PC-9 (cell line): ENCODE data around the gene GPC5. TPM values are rescaled to one million over a fixed set of nuclear protein-coding genes. Genes with fewer than 3 reads are reported as not detected.

ENCODE experiments used
- BruUV-seq: library from RNA; stranded (reverse); fragments of 400-500 nt; replicated peaks from 2 replicates; lab custom pipeline; 2021; lab: Mats Ljungman, UMichigan
- CTCF ChIA-PET: fragments of 300-600 bp; sonication (Branson Sonifier 250); formaldehyde crosslinking; loops from one replicate; lab custom pipeline; 2022; ENCODE audit warnings: antibody characterized with exemption; lab: Charles Lee
- POLR2A ChIA-PET: fragments of 300-600 bp; sonication (Branson Sonifier 250); formaldehyde crosslinking; loops from one replicate; lab custom pipeline; 2022; ENCODE audit warnings: antibody characterized with exemption; ENCODE audit not compliant: unreplicated experiment; lab: Charles Lee
- DNase-seq, 2 experiments: peaks; one replicate each; pipeline versions ENCODE4 v3.0.0 to v3.0.0-alpha.2; 2015 to 2022; ENCODE audit warnings: mixed read lengths in 1 of 2
- H2AFZ ChIP-seq: fragments of 200-600 bp; sonication (generic); 2 replicates; pipeline ENCODE4 v1.8.1; 2017; ENCODE audit warnings: antibody characterized with exemption
- H3F3A ChIP-seq: fragments of 200-600 bp; sonication (generic); 2 replicates; pipeline ENCODE4 v1.8.1; 2017; ENCODE audit warnings: antibody characterized with exemption, mild to moderate bottlenecking, low read depth; ENCODE audit not compliant: insufficient read depth
- H3K27ac ChIP-seq: fragments of 200-600 bp; sonication (generic); 2 replicates; pipeline ENCODE4 v1.6.1; 2016; ENCODE audit warnings: mixed run types
- H3K27me3 ChIP-seq: fragments of 200-600 bp; sonication (generic); 2 replicates; pipeline ENCODE4 v1.6.1; 2016; ENCODE audit warnings: low read depth, mixed run types; ENCODE audit not compliant: insufficient read depth
- H3K36me3 ChIP-seq: fragments of 200-600 bp; sonication (generic); 2 replicates; pipeline ENCODE4 v1.6.1; 2016; ENCODE audit warnings: low read depth, mixed run types
- H3K4me1 ChIP-seq: fragments of 200-600 bp; sonication (generic); replicated peaks from 2 replicates; pipeline ENCODE4 v1.6.1; 2016; ENCODE audit warnings: mixed run types; ENCODE audit not compliant: insufficient read depth
- H3K4me2 ChIP-seq: fragments of 200-600 bp; sonication (generic); 2 replicates; pipeline ENCODE4 v1.6.1; 2017; ENCODE audit warnings: mixed run types
- H3K4me3 ChIP-seq: fragments of 200-600 bp; sonication (generic); 2 replicates; pipeline ENCODE4 v1.6.1; 2016; ENCODE audit warnings: mixed run types
- H3K79me2 ChIP-seq: fragments of 200-600 bp; sonication (generic); 2 replicates; pipeline ENCODE4 v1.6.1; 2017; ENCODE audit warnings: low read depth, mixed run types
- H3K9me2 ChIP-seq: fragments of 200-600 bp; sonication (generic); 2 replicates; pipeline ENCODE4 v1.8.1; 2017; ENCODE audit warnings: mild to moderate bottlenecking; ENCODE audit not compliant: insufficient read depth
- H3K9me3 ChIP-seq: fragments of 200-600 bp; sonication (generic); 2 replicates; pipeline ENCODE4 v1.8.1; 2016; ENCODE audit warnings: low read depth; ENCODE audit not compliant: insufficient read depth
- H4K20me1 ChIP-seq: fragments of 200-600 bp; sonication (generic); 2 replicates; pipeline ENCODE4 v1.8.1; 2017; ENCODE audit not compliant: insufficient read depth
- EZH2 ChIP-seq: fragments of 200-600 bp; sonication (generic); IDR thresholded peaks from 2 replicates; pipeline ENCODE4 v1.8.0; 2017; ENCODE audit warnings: antibody characterized with exemption, low read depth
- intact Hi-C: fragments of 100-400 bp; cut with micrococcal nuclease; formaldehyde crosslinking; loops from one replicate; pipeline ENCODE4 v1.10.0; 2022; ENCODE audit not compliant: unreplicated experiment
- total RNA-seq: library from RNA; stranded (reverse); gene quantifications from 2 replicates; pipeline ENCODE4 v1.2.3, GENCODE V29; 2021
- TF ChIP-seq, protein P1 (sequence below): fragments of 200-600 bp; sonication (generic); conservative IDR thresholded peaks from 2 replicates; pipeline ENCODE4 v1.6.1; 2017; ENCODE audit warnings: mixed run types, antibody characterized with exemption, mild to moderate bottlenecking, moderate library complexity

The GPC5 gene
- total RNA-seq, 1 experiment from 2014 or later = not detected

DNA sequence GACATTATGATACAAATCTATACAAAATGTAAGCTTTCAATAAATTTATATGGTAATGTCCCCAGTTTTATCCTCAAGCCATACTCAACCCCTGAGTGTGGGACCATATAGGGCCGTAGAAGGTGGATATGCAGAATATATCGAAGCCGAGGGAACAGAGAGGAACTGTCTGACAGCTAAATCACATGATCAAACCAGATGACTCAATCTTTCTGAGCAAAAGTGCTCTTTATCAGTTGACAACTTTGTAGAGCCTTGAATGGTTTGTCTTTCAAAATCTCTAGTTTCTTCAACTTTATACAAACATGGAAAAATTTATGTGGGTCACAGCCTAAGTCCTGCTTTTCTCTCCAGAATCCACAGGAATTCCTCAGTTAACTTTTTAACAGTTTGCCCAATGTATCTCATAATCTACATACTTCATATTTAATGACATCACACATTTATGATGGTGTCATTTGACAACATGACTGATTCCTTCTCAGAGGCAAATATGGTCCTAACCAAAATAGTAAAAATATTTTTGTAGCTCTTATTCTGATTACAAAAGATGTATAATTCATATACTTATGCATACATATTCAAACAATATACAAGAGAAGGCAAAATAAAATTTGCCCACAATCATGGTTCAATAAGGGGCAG is 1155.2 kb downstream of the GPC5 start:
- intact Hi-C loops = no loop called here
- Histone ChIP-seq H3K9me3 (no peaks in the 10 kb centered on the region), H2AFZ (no peak overlapping the region), H3K27me3 (no peaks in the 10 kb centered on the region), H3K4me3 (no peak overlapping the region), H3K79me2 (no peaks in the 10 kb centered on the region), H3F3A (no peaks in the 10 kb centered on the region), H4K20me1 (no peaks in the 10 kb centered on the region), H3K36me3 (no peaks in the 10 kb centered on the region), H3K4me1 (no peaks in the 10 kb centered on the region), H3K4me2 (no peak overlapping the region), H3K27ac (no peak overlapping the region), H3K9me2 (no peaks in the 10 kb centered on the region)
- DNase-seq = no peak
- POLR2A ChIA-PET = no interaction called here
- CTCF ChIA-PET = no interaction called here
- no peak for TF ChIP-seq EZH2
- TF ChIP-seq, protein P1, sequence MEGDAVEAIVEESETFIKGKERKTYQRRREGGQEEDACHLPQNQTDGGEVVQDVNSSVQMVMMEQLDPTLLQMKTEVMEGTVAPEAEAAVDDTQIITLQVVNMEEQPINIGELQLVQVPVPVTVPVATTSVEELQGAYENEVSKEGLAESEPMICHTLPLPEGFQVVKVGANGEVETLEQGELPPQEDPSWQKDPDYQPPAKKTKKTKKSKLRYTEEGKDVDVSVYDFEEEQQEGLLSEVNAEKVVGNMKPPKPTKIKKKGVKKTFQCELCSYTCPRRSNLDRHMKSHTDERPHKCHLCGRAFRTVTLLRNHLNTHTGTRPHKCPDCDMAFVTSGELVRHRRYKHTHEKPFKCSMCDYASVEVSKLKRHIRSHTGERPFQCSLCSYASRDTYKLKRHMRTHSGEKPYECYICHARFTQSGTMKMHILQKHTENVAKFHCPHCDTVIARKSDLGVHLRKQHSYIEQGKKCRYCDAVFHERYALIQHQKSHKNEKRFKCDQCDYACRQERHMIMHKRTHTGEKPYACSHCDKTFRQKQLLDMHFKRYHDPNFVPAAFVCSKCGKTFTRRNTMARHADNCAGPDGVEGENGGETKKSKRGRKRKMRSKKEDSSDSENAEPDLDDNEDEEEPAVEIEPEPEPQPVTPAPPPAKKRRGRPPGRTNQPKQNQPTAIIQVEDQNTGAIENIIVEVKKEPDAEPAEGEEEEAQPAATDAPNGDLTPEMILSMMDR = no peak
- BruUV-seq = no TSS peak

DNA sequence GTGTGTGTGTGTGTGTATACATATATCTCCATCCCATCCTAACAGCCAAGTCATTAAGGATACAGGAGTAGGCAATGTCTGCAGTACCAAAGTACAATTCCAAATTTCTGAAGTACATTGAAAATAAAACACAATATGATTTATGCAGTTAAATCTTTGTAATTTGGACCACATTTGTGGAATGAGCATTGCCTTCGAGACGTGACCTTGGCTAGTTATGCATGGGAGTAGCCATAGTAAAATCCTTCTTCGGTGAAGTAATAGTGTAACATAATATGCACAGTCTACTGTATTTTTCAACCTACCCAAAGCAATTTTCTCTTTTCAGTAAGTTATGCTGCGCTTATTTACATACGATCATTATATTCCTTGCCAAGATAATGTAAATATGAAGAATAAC is 1162.5 kb downstream of the GPC5 start:
- Histone ChIP-seq H3K4me3 (no peak overlapping the region), H2AFZ (no peak overlapping the region), H3K27me3 (no peaks in the 10 kb centered on the region), H4K20me1 (no peaks in the 10 kb centered on the region), H3F3A (no peaks in the 10 kb centered on the region), H3K4me1 (no peaks in the 10 kb centered on the region), H3K9me2 (no peaks in the 10 kb centered on the region), H3K9me3 (no peaks in the 10 kb centered on the region), H3K27ac (no peak overlapping the region), H3K36me3 (no peaks in the 10 kb centered on the region), H3K79me2 (no peaks in the 10 kb centered on the region), H3K4me2 (no peak overlapping the region)
- ChIA-PET POLR2A (no interaction called here), CTCF (no interaction called here)
- no peak for DNase-seq
- intact Hi-C loops = no loop called here
- BruUV-seq = no TSS peak
- no peak for TF ChIP-seq EZH2
- TF ChIP-seq, protein P1 = no peak

DNA sequence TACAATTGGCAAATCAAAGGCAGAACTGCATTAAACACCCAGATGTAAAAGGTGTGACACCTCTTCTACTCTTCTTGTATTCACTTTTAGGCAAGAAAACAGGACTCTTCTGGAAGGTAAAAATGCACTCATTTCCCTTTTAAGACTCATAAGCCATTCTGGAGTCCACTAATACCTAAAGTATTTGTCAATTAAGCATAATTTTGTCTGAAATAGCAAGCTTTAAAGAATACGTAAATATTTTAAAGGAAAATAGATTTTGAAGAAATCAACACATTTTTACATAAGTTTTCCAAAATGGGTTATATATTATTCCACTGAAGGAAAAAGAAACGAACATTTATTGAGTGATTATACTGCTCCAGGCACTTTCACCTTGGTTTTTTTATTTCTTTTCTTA is 1166.5 kb downstream of the GPC5 start:
- H3F3A ChIP-seq = no peaks in the 10 kb centered on the region
- H3K9me3 ChIP-seq = no peaks in the 10 kb centered on the region
- intact Hi-C loops = no loop called here
- POLR2A ChIA-PET = no interaction called here
- H3K36me3 ChIP-seq = no peaks in the 10 kb centered on the region
- no peak overlapping the region for H3K27ac ChIP-seq
- H3K27me3 ChIP-seq = no peaks in the 10 kb centered on the region
- no peak for TF ChIP-seq EZH2
- TF ChIP-seq, protein P1 = no peak
- no peaks in the 10 kb centered on the region for H4K20me1 ChIP-seq
- no peak overlapping the region for H3K4me2 ChIP-seq
- H3K4me3 ChIP-seq = no peak overlapping the region
- no peak for DNase-seq
- H3K9me2 ChIP-seq = no peaks in the 10 kb centered on the region
- BruUV-seq = no TSS peak
- H3K79me2 ChIP-seq = no peaks in the 10 kb centered on the region
- no peak overlapping the region for H2AFZ ChIP-seq
- no peaks in the 10 kb centered on the region for H3K4me1 ChIP-seq
- CTCF ChIA-PET = no interaction called here
